OCI-LY1 (cell line): ENCODE measurements around the gene CACNA2D3.

ENCODE experiments used
- H2AFZ ChIP-seq: fragments of 200-600 bp; sonication (generic), shearing (Covaris generic); 2 replicates; pipeline ENCODE4 v1.6.0; 2014; ENCODE audit warnings: antibody characterized with exemption, mild to moderate bottlenecking, low read length
- H3F3A ChIP-seq: fragments of 200-600 bp; sonication (generic), shearing (Covaris generic); 2 replicates; pipeline ENCODE4 v1.6.0; 2014; ENCODE audit warnings: mild to moderate bottlenecking, antibody characterized with exemption, low read length, moderate library complexity; ENCODE audit not compliant: insufficient read depth
- H3K27ac ChIP-seq: fragments of 200-600 bp; sonication (generic); 2 replicates; pipeline ENCODE4 v1.5.1; 2014; ENCODE audit warnings: low read length, mixed run types, mild to moderate bottlenecking, low read depth; ENCODE audit not compliant: poor library complexity, severe bottlenecking
- H3K27me3 ChIP-seq: fragments of 200-600 bp; sonication (generic); 2 replicates; pipeline ENCODE4 v1.6.0; 2014; ENCODE audit warnings: antibody characterized with exemption, mild to moderate bottlenecking, low read length, moderate library complexity; ENCODE audit not compliant: insufficient read depth
- H3K36me3 ChIP-seq: fragments of 200-600 bp; sonication (generic); 2 replicates; pipeline ENCODE4 v1.6.1; 2014; ENCODE audit warnings: mild to moderate bottlenecking, antibody characterized with exemption, low read length, moderate library complexity, mixed read lengths; ENCODE audit not compliant: insufficient read depth
- H3K4me1 ChIP-seq: fragments of 200-600 bp; sonication (generic); 2 replicates; pipeline ENCODE4 v1.5.1; 2014; ENCODE audit warnings: mild to moderate bottlenecking, low read length, moderate library complexity; ENCODE audit not compliant: insufficient read depth, severe bottlenecking
- H3K4me2 ChIP-seq: fragments of 200-600 bp; sonication (generic), shearing (Covaris generic); 2 replicates; pipeline ENCODE4 v1.6.1; 2014; ENCODE audit warnings: low read length
- H3K4me3 ChIP-seq: fragments of 200-600 bp; sonication (generic); 2 replicates; pipeline ENCODE4 v1.5.1; 2014; ENCODE audit warnings: low read length, low read depth, mild to moderate bottlenecking, mixed read lengths; ENCODE audit not compliant: poor library complexity, severe bottlenecking
- H3K79me2 ChIP-seq: fragments of 200-600 bp; shearing (Covaris generic); 2 replicates; pipeline ENCODE4 v1.6.1; 2016; ENCODE audit warnings: mixed run types, low read length, mixed read lengths; ENCODE audit not compliant: insufficient read depth
- H3K9ac ChIP-seq: fragments of 200-600 bp; sonication (generic), shearing (Covaris generic); 2 replicates; pipeline ENCODE4 v1.6.1; 2014; ENCODE audit warnings: mild to moderate bottlenecking, low read length, mixed read lengths
- H3K9me2 ChIP-seq: fragments of 200-600 bp; sonication (generic), shearing (Covaris generic); 2 replicates; pipeline ENCODE4 v1.6.1; 2014; ENCODE audit warnings: low read depth, mild to moderate bottlenecking, low read length, mixed read lengths
- H3K9me3 ChIP-seq: fragments of 200-600 bp; shearing (Covaris generic); 2 replicates; pipeline ENCODE4 v1.6.1; 2014; ENCODE audit warnings: low read length, mixed read lengths
- H4K20me1 ChIP-seq: fragments of 200-600 bp; sonication (generic), shearing (Covaris generic); 2 replicates; pipeline ENCODE4 v1.6.0; 2016; ENCODE audit warnings: mild to moderate bottlenecking, low read length; ENCODE audit not compliant: insufficient read depth
- EZH2 ChIP-seq: fragments of 200-600 bp; sonication (generic), shearing (Covaris generic); IDR thresholded peaks from 2 replicates; pipeline ENCODE4 v1.8.0; 2017; ENCODE audit warnings: borderline replicate concordance, mixed run types, mild to moderate bottlenecking, antibody characterized with exemption, low read length, moderate library complexity, mixed read lengths
- TF ChIP-seq, protein P1 (sequence below): fragments of 200-600 bp; sonication (generic), shearing (Covaris generic); IDR thresholded peaks from 2 replicates; pipeline ENCODE4 v1.5.1; 2017; ENCODE audit warnings: mild to moderate bottlenecking, antibody characterized with exemption, low read length, moderate library complexity, mixed read lengths

Gene CACNA2D3

DNA sequence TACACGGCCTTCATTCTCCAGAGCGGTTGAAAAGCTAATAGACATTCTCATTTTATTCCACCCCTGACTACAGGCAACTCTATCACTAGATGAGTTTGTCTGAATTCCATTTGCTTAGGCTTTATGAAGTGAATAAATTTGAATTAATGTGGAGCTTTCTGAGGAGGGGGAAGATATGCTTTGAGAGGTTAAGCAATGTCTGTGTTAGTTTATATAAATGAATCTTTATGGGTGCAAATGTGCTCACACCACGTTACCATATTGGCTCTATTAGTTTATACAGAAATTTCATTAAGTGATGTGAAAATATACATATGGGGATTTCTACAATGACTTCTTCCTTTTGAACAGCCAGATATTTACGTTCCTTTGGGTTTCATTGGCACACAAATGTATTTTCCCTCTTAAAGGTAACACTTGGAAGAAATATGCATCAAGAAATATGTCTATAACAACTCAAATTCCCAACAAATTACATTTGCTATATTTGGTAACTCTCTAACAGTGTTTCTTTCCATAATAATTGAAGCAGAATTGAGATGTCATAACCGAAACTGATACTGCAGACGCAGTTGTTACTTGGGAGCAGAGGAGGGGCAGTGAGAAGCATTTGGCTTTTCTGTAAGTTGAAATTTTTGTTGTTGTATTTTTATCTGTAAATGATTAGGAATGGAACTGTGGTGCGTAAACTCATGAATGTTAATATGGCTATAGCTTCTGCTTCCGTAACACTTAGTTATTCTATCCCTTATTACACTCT, 359.4 kb downstream of the CACNA2D3 start:
- TF ChIP-seq EZH2, result no peak
- TF ChIP-seq, protein P1, sequence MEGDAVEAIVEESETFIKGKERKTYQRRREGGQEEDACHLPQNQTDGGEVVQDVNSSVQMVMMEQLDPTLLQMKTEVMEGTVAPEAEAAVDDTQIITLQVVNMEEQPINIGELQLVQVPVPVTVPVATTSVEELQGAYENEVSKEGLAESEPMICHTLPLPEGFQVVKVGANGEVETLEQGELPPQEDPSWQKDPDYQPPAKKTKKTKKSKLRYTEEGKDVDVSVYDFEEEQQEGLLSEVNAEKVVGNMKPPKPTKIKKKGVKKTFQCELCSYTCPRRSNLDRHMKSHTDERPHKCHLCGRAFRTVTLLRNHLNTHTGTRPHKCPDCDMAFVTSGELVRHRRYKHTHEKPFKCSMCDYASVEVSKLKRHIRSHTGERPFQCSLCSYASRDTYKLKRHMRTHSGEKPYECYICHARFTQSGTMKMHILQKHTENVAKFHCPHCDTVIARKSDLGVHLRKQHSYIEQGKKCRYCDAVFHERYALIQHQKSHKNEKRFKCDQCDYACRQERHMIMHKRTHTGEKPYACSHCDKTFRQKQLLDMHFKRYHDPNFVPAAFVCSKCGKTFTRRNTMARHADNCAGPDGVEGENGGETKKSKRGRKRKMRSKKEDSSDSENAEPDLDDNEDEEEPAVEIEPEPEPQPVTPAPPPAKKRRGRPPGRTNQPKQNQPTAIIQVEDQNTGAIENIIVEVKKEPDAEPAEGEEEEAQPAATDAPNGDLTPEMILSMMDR, result no peak
- Histone ChIP-seq H3K9me3 (no peaks in the 10 kb centered on the region), H3K27me3 (no peaks in the 10 kb centered on the region), H3K36me3 (no peaks in the 10 kb centered on the region), H3K4me1 (no peaks in the 10 kb centered on the region), H2AFZ (no peak overlapping the region), H3K9me2 (no peaks in the 10 kb centered on the region), H3K4me3 (no peak overlapping the region), H3K27ac (no peak overlapping the region), H3K79me2 (no peaks in the 10 kb centered on the region), H4K20me1 (no peaks in the 10 kb centered on the region), H3K9ac (no peak overlapping the region), H3K4me2 (no peak overlapping the region), H3F3A (no peaks in the 10 kb centered on the region)

DNA sequence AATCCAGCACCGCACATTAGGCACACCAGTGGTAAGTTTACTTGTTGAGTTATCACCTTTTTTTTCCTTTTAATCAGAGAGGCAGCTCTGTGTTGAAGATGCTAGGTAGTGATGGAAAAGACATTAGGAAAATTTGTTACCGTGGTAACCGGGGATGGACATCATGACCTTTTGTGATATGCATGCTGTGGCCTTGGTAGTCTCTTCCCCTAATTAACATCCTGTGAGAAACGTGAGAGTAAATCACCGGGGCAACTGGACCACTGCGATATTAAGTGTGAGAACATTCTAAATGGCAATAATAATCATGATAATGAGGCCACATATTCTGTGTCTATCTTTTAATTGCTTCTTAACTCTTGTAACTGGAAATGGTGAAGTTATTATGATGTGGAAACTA, 362.0 kb downstream of the CACNA2D3 start:
- Histone ChIP-seq H3K4me1 (no peaks in the 10 kb centered on the region), H3K9ac (no peak overlapping the region)
- TF ChIP-seq, protein P1, result no peak

DNA sequence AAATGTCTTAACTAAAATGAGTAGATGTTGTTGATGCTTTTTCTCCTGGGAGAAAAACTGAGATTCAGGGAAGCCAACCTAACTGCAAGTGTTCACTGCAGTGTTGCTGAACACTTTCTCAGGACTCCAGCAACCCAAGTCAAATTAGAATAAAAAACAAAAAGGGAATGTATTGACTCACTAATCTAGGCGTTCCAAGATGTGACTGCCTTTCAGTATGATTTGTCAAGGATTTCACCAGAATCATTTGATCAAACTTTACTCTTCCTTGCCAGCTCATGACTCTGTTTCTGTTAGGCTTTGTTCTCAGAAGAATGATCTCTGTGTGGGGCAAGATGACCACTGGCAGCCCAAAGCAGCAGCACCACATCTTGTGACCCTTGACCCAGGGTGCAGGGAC, 364.0 kb downstream of the CACNA2D3 start:
- no peak overlapping the region for H3K4me3 ChIP-seq
- TF ChIP-seq, protein P1, result no peak
- no peak for TF ChIP-seq EZH2
- no peak overlapping the region for H3K27ac ChIP-seq

More for the DNA sequence above, 362.0 kb downstream of the CACNA2D3 start:
- Histone ChIP-seq H3K79me2 (no peaks in the 10 kb centered on the region), H3K27me3 (no peaks in the 10 kb centered on the region), H3K9me3 (no peaks in the 10 kb centered on the region), H3K27ac (no peak overlapping the region), H3K4me2 (no peak overlapping the region), H2AFZ (no peak overlapping the region), H3K36me3 (no peaks in the 10 kb centered on the region), H3K4me3 (no peak overlapping the region), H3K9me2 (no peaks in the 10 kb centered on the region), H3F3A (no peaks in the 10 kb centered on the region), H4K20me1 (no peaks in the 10 kb centered on the region)

More for the DNA sequence above, 364.0 kb downstream of the CACNA2D3 start:
- no peak overlapping the region for H3K9ac ChIP-seq
- no peaks in the 10 kb centered on the region for H3K27me3 ChIP-seq
- no peaks in the 10 kb centered on the region for H3K9me3 ChIP-seq
- no peaks in the 10 kb centered on the region for H3K36me3 ChIP-seq
- H4K20me1 ChIP-seq, result no peaks in the 10 kb centered on the region
- H3K4me2 ChIP-seq, result no peak overlapping the region
- no peaks in the 10 kb centered on the region for H3K9me2 ChIP-seq
- no peaks in the 10 kb centered on the region for H3F3A ChIP-seq
- H3K4me1 ChIP-seq, result no peaks in the 10 kb centered on the region
- H3K79me2 ChIP-seq, result no peaks in the 10 kb centered on the region
- H2AFZ ChIP-seq, result no peak overlapping the region
